GM19324 (cell line): ENCODE data around the gene MXRA8.
A peak's percentile ranks its signal among the peaks of the same experiment; 100 is the strongest.
"Not testable (repeated sequence)": the region's sequence is repeated elsewhere in the genome, so short reads cannot be mapped to it uniquely, and the experiment has no call there.

Experiments used
- ATAC-seq: cut with Tn5 transposase; IDR thresholded peaks from one replicate; pipeline ENCODE4 v1.9.1; 2021; ENCODE audit warnings: mild to moderate bottlenecking, moderate library complexity; ENCODE audit not compliant: unreplicated experiment, low FRiP score

Gene MXRA8

GRCh38 chr1:1393428-1393827, 35.1 kb upstream of the MXRA8 start:
- ATAC-seq, result no peak

GRCh38 chr1:1393014-1393413, 34.7 kb upstream of the MXRA8 start:
- ATAC-seq, result no peak

- ATAC-seq, result no peak
Measured at GRCh38 chr1:1391225-1391624, 32.9 kb upstream of the MXRA8 start.

GRCh38 chr1:1390675-1391074, 32.3 kb upstream of the MXRA8 start:
- ATAC-seq, result no peak

- no peak for ATAC-seq
Measured at GRCh38 chr1:1388078-1388472, 29.7 kb upstream of the MXRA8 start.

GRCh38 chr1:1387098-1388077, 29.0 kb upstream of the MXRA8 start:
- ATAC-seq, result no peak

GRCh38 chr1:1385931-1386330, 27.6 kb upstream of the MXRA8 start:
- no peak for ATAC-seq

- ATAC-seq, result not testable (repeated sequence)
Measured at GRCh38 chr1:1385339-1385738, 27.0 kb upstream of the MXRA8 start.

- ATAC-seq, result no peak
Measured at GRCh38 chr1:1381294-1381693, 22.9 kb upstream of the MXRA8 start.

GRCh38 chr1:1380860-1381259, 22.5 kb upstream of the MXRA8 start:
- ATAC-seq, result no peak

GRCh38 chr1:1377540-1378205, 19.3 kb upstream of the MXRA8 start:
- ATAC-seq, result no peak

- ATAC-seq, result no peak
Measured at GRCh38 chr1:1376551-1377226, 18.3 kb upstream of the MXRA8 start.

- peak; percentile 92 for ATAC-seq
Measured at GRCh38 chr1:1374929-1375662, 16.7 kb upstream of the MXRA8 start, which contains the start of gene AURKAIP1. AURKAIP1 (minus strand) TSS chr1:1375207; CDS start chr1:1374756, 451 bp downstream.

GRCh38 chr1:1374589-1374928, 16.2 kb upstream of the MXRA8 start:
- peak; percentile 6 for ATAC-seq

- ATAC-seq, result no peak
Measured at GRCh38 chr1:1373815-1374588, 15.6 kb upstream of the MXRA8 start.

- no peak for ATAC-seq
Measured at GRCh38 chr1:1373051-1373814, 14.9 kb upstream of the MXRA8 start.

GRCh38 chr1:1371746-1372711, 13.7 kb upstream of the MXRA8 start:
- ATAC-seq, result no peak

GRCh38 chr1:1371364-1371745, 13.0 kb upstream of the MXRA8 start:
- no peak for ATAC-seq
